ENCODE measurements around the gene FAM13A.

Gene FAM13A

DNA sequence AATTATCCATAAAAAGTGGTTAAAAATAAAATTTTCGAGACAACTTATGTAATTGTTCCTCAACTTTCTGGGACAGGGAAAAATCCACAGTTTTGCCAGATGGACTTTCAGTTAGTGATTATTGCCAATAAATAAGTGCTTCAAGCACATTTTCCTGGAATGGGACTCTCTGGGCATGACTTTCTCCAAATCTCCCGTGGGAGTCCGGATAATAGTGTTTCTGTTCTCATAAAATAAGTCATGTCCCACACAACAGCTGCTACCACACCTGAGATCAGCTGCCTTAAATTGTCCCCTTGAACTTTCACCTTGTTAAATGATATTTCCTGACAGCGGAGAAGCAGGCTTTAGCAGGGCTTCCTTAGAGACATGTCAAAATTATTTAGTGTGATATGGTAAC lies 226.0 kb downstream of the FAM13A start:
- H3K27me3 ChIP-seq (replicated peaks; ENCODE audit: control insufficient read depth, insufficient read depth, low read length), result no peaks in the 10 kb centered on the region; the same call in 1 of the 2 replicates
- H3K36me3 ChIP-seq (ENCODE audit: control insufficient read depth, insufficient read depth, low read length), result no peaks in the 10 kb centered on the region
- DNase-seq (ENCODE audit: extremely low read depth, insufficient read length), result no peak
- no peak overlapping the region for H3K4me3 ChIP-seq (replicated peaks; ENCODE audit: low read depth, low read length)
- TF ChIP-seq, protein P1, sequence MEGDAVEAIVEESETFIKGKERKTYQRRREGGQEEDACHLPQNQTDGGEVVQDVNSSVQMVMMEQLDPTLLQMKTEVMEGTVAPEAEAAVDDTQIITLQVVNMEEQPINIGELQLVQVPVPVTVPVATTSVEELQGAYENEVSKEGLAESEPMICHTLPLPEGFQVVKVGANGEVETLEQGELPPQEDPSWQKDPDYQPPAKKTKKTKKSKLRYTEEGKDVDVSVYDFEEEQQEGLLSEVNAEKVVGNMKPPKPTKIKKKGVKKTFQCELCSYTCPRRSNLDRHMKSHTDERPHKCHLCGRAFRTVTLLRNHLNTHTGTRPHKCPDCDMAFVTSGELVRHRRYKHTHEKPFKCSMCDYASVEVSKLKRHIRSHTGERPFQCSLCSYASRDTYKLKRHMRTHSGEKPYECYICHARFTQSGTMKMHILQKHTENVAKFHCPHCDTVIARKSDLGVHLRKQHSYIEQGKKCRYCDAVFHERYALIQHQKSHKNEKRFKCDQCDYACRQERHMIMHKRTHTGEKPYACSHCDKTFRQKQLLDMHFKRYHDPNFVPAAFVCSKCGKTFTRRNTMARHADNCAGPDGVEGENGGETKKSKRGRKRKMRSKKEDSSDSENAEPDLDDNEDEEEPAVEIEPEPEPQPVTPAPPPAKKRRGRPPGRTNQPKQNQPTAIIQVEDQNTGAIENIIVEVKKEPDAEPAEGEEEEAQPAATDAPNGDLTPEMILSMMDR (IDR thresholded peaks at IDR 0.05; ENCODE audit: insufficient read depth, low read length, poor library complexity, severe bottlenecking), result no peak

DNA sequence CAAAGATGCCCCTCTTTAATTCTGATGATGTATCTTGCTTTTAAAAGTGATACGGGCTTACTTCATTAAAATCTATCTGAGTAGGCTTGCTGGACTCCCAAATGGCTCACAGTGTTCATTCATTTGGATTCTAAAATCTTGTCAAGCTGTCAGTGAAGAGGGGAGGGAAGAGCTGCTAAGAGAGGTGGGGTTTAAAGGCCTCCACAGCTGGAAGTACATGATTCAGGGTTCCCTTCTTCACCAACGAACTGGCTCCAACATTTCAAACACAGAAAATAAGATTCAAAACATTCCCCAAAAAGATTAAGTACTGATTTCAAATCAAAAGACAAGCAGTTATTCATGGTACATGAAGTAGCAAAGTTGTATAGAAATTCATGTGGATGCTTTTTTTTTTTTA lies 226.4 kb downstream of the FAM13A start:
- H3K4me3 ChIP-seq (replicated peaks; ENCODE audit: low read depth, low read length), result no peak overlapping the region
- TF ChIP-seq, protein P1 (IDR thresholded peaks at IDR 0.05; ENCODE audit: insufficient read depth, low read length, poor library complexity, severe bottlenecking), result no peak

DNA sequence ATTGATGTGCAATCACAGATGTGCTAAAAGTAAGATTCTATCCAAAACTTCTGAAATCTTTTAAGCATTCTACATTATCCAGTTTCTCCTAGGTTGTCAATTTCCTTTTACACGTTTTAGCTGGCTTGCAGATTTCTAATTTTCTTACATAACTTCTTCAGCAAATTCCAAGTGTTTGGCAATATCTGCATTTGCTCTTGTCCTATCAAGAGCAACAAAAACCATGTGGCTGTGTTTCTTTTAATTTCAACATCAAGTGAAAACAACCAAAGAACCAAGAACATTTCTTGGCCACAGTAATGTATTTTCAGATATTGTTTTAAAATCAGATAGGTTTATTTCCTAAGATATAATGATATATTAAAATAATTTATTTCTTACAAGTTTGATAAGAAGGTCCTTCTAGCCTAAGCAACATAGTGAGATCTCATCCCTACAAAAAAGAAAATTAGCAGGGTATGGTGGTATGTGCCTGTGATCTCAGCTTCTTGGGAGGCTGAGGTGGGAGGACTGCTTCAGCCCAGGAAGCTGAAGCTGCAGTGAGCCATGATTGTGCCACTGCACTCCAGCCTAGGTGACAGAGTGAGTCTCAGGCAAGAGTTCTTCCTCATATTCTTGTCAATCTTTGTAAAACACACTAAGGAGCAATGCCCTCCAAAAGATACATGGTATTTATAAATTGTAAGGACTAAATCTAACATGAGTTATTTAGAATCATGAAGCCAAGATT lies 228.0 kb downstream of the FAM13A start:
- Histone ChIP-seq H3K27me3 (replicated peaks; ENCODE audit: control insufficient read depth, insufficient read depth, low read length) (no peaks in the 10 kb centered on the region; the same call in 1 of the 2 replicates), H3K36me3 (ENCODE audit: control insufficient read depth, insufficient read depth, low read length) (no peaks in the 10 kb centered on the region), H3K4me3 (replicated peaks; ENCODE audit: low read depth, low read length) (no peak overlapping the region)
- TF ChIP-seq, protein P1 (IDR thresholded peaks at IDR 0.05; ENCODE audit: insufficient read depth, low read length, poor library complexity, severe bottlenecking), result no peak
- no peak for DNase-seq (ENCODE audit: extremely low read depth, insufficient read length)

More for the DNA sequence above, 226.4 kb downstream of the FAM13A start:
- no peak for DNase-seq (ENCODE audit: extremely low read depth, insufficient read length)
- Histone ChIP-seq H3K27me3 (replicated peaks; ENCODE audit: control insufficient read depth, insufficient read depth, low read length) (no peaks in the 10 kb centered on the region; the same call in 1 of the 2 replicates), H3K36me3 (ENCODE audit: control insufficient read depth, insufficient read depth, low read length) (no peaks in the 10 kb centered on the region)

DNA sequence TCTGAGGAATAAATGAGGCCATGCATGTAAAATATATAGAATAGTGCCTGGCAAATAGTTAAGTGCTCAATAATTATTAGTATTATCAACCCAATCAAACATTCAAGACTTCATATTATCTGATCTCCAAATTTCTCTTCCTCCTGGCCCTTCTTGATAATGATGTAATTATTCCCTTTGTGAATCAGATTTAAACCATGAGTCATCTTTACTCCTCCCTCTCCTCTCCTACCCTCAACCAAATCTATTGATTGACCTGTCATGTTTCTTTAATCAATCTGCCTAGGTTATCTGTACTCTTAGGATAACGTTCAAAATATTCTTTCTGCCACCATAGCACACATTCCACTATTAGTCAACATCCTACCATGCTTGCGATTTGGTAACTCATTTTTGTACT lies 229.5 kb downstream of the FAM13A start:
- Histone ChIP-seq H3K27me3 (replicated peaks; ENCODE audit: control insufficient read depth, insufficient read depth, low read length) (no peaks in the 10 kb centered on the region; the same call in none of the 2 replicates), H3K4me3 (replicated peaks; ENCODE audit: low read depth, low read length) (no peak overlapping the region), H3K36me3 (ENCODE audit: control insufficient read depth, insufficient read depth, low read length) (no peaks in the 10 kb centered on the region)
- TF ChIP-seq, protein P1 (IDR thresholded peaks at IDR 0.05; ENCODE audit: insufficient read depth, low read length, poor library complexity, severe bottlenecking), result no peak
- no peak for DNase-seq (ENCODE audit: extremely low read depth, insufficient read length)

- Histone ChIP-seq H3K4me3 (replicated peaks; ENCODE audit: low read depth, low read length) (no peak overlapping the region), H3K27me3 (replicated peaks; ENCODE audit: control insufficient read depth, insufficient read depth, low read length) (no peaks in the 10 kb centered on the region; the same call in none of the 2 replicates), H3K36me3 (ENCODE audit: control insufficient read depth, insufficient read depth, low read length) (no peaks in the 10 kb centered on the region)
- no peak for DNase-seq (ENCODE audit: extremely low read depth, insufficient read length)
- TF ChIP-seq, protein P1 (IDR thresholded peaks at IDR 0.05; ENCODE audit: insufficient read depth, low read length, poor library complexity, severe bottlenecking), result no peak
Measured at GRCh38 chr4:88826771-88827170, 230.2 kb downstream of the FAM13A start.

All from GM06990 (cell line).